HL-60 (cell line): ENCODE measurements around the gene IL17RB.

Source experiments
- DNase-seq, 2 experiments: peaks; one replicate each; pipeline ENCODE4 v3.0.0-alpha.2; 2010 to 2020; ENCODE audit warnings: low read depth in 1 of 2, low spot score in 1 of 2
- H3K27ac ChIP-seq: fragments of 250-450 bp; sonication (Bioruptor Pico); replicated peaks from 2 replicates; pipeline ENCODE4 v1.5.1; 2020; ENCODE audit warnings: mild to moderate bottlenecking, moderate library complexity
- H3K27me3 ChIP-seq: fragments of 250-450 bp; sonication (Bioruptor Pico); 2 replicates; pipeline ENCODE4 v1.5.1; 2021; ENCODE audit warnings: mild to moderate bottlenecking, moderate library complexity; ENCODE audit not compliant: insufficient read depth, poor library complexity, severe bottlenecking
- H3K4me3 ChIP-seq: replicated peaks from 2 replicates; pipeline ENCODE4 v1.5.1; 2011; ENCODE audit warnings: mild to moderate bottlenecking, control low read depth, low read length; ENCODE audit not compliant: insufficient read depth
- CTCF ChIP-seq: IDR thresholded peaks from one replicate; pipeline ENCODE4 v1.5.1; 2011; ENCODE audit warnings: low read length, control low read depth, inconsistent platforms; ENCODE audit not compliant: insufficient read depth
- GABPA ChIP-seq: IDR thresholded peaks from 2 replicates; pipeline ENCODE4 v1.6.1; 2012; ENCODE audit warnings: low read depth
- POLR2AphosphoS5 ChIP-seq: IDR thresholded peaks from 2 replicates; pipeline ENCODE4 v1.6.1; 2012; ENCODE audit warnings: low read depth
- SPI1 ChIP-seq: IDR thresholded peaks from 2 replicates; pipeline ENCODE4 v1.6.1; 2012; ENCODE audit warnings: low read depth, mild to moderate bottlenecking, borderline replicate concordance
- TF ChIP-seq, protein P1 (sequence below): IDR thresholded peaks from 2 replicates; pipeline ENCODE4 v1.6.1; 2012; ENCODE audit warnings: low read depth; ENCODE audit not compliant: insufficient replicate concordance

Gene IL17RB

DNA sequence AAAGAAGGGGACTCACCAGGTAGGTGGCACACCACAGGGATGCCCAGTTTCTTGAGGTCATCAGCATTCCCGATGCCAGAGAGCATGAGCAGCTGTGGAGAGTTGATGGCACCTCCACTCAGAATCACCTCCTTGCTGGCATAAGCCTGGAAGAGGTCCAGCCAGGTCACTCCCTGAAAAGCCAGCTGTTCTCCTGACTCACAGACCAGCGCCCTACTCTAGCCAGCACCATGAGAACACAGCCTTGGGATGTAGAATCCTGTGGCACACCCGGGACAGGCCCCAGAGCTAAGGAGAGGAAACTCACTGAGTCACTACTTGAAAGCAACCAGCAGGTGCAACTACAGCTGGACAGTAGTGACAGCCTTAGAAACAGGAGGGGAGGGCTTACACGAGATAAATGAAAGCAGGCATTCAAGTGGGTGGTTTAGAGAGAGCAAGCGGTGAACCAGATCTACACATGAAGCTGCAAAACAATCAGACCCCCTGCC is 24.7 kb upstream of the IL17RB start:
- Histone ChIP-seq H3K4me3 (no peak overlapping the region), H3K27ac (no peak overlapping the region), H3K27me3 (peaks cover 11% of the 10 kb centered on the region)
- DNase-seq, result no peak
- TF ChIP-seq, protein P1, sequence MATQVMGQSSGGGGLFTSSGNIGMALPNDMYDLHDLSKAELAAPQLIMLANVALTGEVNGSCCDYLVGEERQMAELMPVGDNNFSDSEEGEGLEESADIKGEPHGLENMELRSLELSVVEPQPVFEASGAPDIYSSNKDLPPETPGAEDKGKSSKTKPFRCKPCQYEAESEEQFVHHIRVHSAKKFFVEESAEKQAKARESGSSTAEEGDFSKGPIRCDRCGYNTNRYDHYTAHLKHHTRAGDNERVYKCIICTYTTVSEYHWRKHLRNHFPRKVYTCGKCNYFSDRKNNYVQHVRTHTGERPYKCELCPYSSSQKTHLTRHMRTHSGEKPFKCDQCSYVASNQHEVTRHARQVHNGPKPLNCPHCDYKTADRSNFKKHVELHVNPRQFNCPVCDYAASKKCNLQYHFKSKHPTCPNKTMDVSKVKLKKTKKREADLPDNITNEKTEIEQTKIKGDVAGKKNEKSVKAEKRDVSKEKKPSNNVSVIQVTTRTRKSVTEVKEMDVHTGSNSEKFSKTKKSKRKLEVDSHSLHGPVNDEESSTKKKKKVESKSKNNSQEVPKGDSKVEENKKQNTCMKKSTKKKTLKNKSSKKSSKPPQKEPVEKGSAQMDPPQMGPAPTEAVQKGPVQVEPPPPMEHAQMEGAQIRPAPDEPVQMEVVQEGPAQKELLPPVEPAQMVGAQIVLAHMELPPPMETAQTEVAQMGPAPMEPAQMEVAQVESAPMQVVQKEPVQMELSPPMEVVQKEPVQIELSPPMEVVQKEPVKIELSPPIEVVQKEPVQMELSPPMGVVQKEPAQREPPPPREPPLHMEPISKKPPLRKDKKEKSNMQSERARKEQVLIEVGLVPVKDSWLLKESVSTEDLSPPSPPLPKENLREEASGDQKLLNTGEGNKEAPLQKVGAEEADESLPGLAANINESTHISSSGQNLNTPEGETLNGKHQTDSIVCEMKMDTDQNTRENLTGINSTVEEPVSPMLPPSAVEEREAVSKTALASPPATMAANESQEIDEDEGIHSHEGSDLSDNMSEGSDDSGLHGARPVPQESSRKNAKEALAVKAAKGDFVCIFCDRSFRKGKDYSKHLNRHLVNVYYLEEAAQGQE, result no peak
- TF ChIP-seq POLR2AphosphoS5 (no peak), GABPA (no peak), SPI1 (no peak), CTCF (no peak)

DNA sequence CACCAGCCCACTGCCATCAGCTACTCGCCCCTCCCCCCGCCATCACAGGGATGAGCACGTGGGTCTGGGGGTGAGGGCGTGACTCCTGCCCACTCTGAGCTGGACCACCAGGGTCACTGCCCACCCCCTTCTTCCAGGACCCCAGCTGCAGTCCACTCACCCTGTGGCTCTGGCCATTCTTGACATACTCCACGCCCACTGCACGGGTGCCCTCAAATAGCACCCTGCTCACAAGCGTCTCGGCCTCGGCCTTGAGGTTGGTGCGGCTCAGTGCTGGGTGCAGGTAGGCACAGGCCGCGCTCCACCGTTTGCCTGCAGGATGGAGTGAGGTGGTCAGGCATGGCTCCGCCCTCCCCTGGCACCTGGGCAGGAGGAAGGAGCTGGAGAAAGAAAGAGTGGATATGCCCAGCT is 24.0 kb upstream of the IL17RB start:
- Histone ChIP-seq H3K4me3 (no peak overlapping the region), H3K27me3 (peaks cover 11% of the 10 kb centered on the region), H3K27ac (no peak overlapping the region)
- TF ChIP-seq CTCF, result no peak
- TF ChIP-seq, protein P1, result no peak
- no peak for TF ChIP-seq SPI1
- no peak for TF ChIP-seq GABPA
- TF ChIP-seq POLR2AphosphoS5, result no peak
- no peak for DNase-seq

GRCh38 chr3:53823026-53823955 is 23.1 kb upstream of the IL17RB start:
- DNase-seq, result no peak
- Histone ChIP-seq H3K27ac (no peak overlapping the region), H3K27me3 (peaks cover 6% of the 10 kb centered on the region), H3K4me3 (no peak overlapping the region)
- TF ChIP-seq, protein P1, result no peak
- TF ChIP-seq GABPA, result no peak
- TF ChIP-seq SPI1, result no peak
- TF ChIP-seq CTCF, result no peak
- no peak for TF ChIP-seq POLR2AphosphoS5
